Skeletal muscle satellite cell (primary cell): ENCODE results near the gene FAM83F.

Experiments
- H3K27me3 ChIP-seq: 2 replicates; pipeline ENCODE4 v1.7.0; 2013; ENCODE audit warnings: low read length; ENCODE audit not compliant: control insufficient read depth, insufficient read depth
- H3K36me3 ChIP-seq: 2 replicates; pipeline ENCODE4 v1.7.0; 2013; ENCODE audit warnings: mild to moderate bottlenecking, control low read depth, low read length; ENCODE audit not compliant: insufficient read depth
- H3K4me1 ChIP-seq: 2 replicates; pipeline ENCODE4 v1.7.0; 2013; ENCODE audit warnings: low read length; ENCODE audit not compliant: control insufficient read depth, insufficient read depth
- H3K4me2 ChIP-seq: 2 replicates; pipeline ENCODE4 v1.7.0; 2013; ENCODE audit warnings: mild to moderate bottlenecking, low read length
- H3K4me3 ChIP-seq: 2 replicates; pipeline ENCODE4 v1.7.0; 2013; ENCODE audit warnings: low read length
- H3K9ac ChIP-seq: 2 replicates; pipeline ENCODE4 v1.7.0; 2013; ENCODE audit warnings: mild to moderate bottlenecking, low read depth, low read length, moderate library complexity
- H3K9me3 ChIP-seq: replicated peaks from 2 replicates; pipeline ENCODE4 v1.7.0; 2013; ENCODE audit warnings: mild to moderate bottlenecking, control low read depth, low read length

FAM83F gene

GRCh38 chr22:39967996-39968972 is 26.5 kb upstream of the FAM83F start:
- Histone ChIP-seq H3K4me1 (peaks cover 28% of the 10 kb centered on the region), H3K27me3 (peaks cover 21% of the 10 kb centered on the region), H3K36me3 (no peaks in the 10 kb centered on the region), H3K4me2 (peak overlapping the region; percentile 15), H3K9me3 (no peaks in the 10 kb centered on the region), H3K9ac (no peak overlapping the region), H3K4me3 (no peak overlapping the region)

GRCh38 chr22:39970742-39971141 is 24.0 kb upstream of the FAM83F start:
- H3K4me2 ChIP-seq = no peak overlapping the region
- H3K4me1 ChIP-seq = peaks cover 28% of the 10 kb centered on the region
- peaks cover 38% of the 10 kb centered on the region for H3K27me3 ChIP-seq
- H3K4me3 ChIP-seq = no peak overlapping the region
- H3K36me3 ChIP-seq = no peaks in the 10 kb centered on the region
- H3K9ac ChIP-seq = no peak overlapping the region
- H3K9me3 ChIP-seq = no peaks in the 10 kb centered on the region

GRCh38 chr22:39972641-39973040 is 22.1 kb upstream of the FAM83F start:
- H3K36me3 ChIP-seq = no peaks in the 10 kb centered on the region
- no peak overlapping the region for H3K4me3 ChIP-seq
- peaks cover 14% of the 10 kb centered on the region for H3K4me1 ChIP-seq
- H3K27me3 ChIP-seq = peaks cover 55% of the 10 kb centered on the region
- no peaks in the 10 kb centered on the region for H3K9me3 ChIP-seq
- H3K4me2 ChIP-seq = no peak overlapping the region
- no peak overlapping the region for H3K9ac ChIP-seq

GRCh38 chr22:39973656-39974055 is 21.1 kb upstream of the FAM83F start:
- Histone ChIP-seq H3K4me1 (peaks cover 5% of the 10 kb centered on the region), H3K36me3 (no peaks in the 10 kb centered on the region), H3K4me3 (no peak overlapping the region), H3K9ac (no peak overlapping the region), H3K4me2 (no peak overlapping the region), H3K9me3 (no peaks in the 10 kb centered on the region), H3K27me3 (peaks cover 59% of the 10 kb centered on the region)

GRCh38 chr22:39974065-39974464 is 20.7 kb upstream of the FAM83F start:
- no peak overlapping the region for H3K4me3 ChIP-seq
- peaks cover under 1% of the 10 kb centered on the region for H3K4me1 ChIP-seq
- H3K9me3 ChIP-seq = no peaks in the 10 kb centered on the region
- no peaks in the 10 kb centered on the region for H3K36me3 ChIP-seq
- H3K27me3 ChIP-seq = peaks cover 63% of the 10 kb centered on the region
- no peak overlapping the region for H3K4me2 ChIP-seq
- H3K9ac ChIP-seq = no peak overlapping the region

GRCh38 chr22:39979048-39979447 is 15.7 kb upstream of the FAM83F start:
- peaks cover 54% of the 10 kb centered on the region for H3K27me3 ChIP-seq
- H3K4me3 ChIP-seq = no peak overlapping the region
- no peak overlapping the region for H3K4me2 ChIP-seq

GRCh38 chr22:39979458-39979857 is 15.3 kb upstream of the FAM83F start:
- H3K36me3 ChIP-seq = no peaks in the 10 kb centered on the region
- no peaks in the 10 kb centered on the region for H3K4me1 ChIP-seq
- H3K27me3 ChIP-seq = peaks cover 56% of the 10 kb centered on the region
- H3K9ac ChIP-seq = no peak overlapping the region
- no peak overlapping the region for H3K4me3 ChIP-seq
- H3K4me2 ChIP-seq = no peak overlapping the region
- no peaks in the 10 kb centered on the region for H3K9me3 ChIP-seq

More at GRCh38 chr22:39979048-39979447, 15.7 kb upstream of the FAM83F start:
- no peaks in the 10 kb centered on the region for H3K9me3 ChIP-seq
- H3K4me1 ChIP-seq = no peaks in the 10 kb centered on the region
- H3K9ac ChIP-seq = no peak overlapping the region
- no peaks in the 10 kb centered on the region for H3K36me3 ChIP-seq

GRCh38 chr22:39980596-39980995 is 14.2 kb upstream of the FAM83F start:
- H3K4me2 ChIP-seq = no peak overlapping the region
- no peak overlapping the region for H3K4me3 ChIP-seq
- H3K9ac ChIP-seq = no peak overlapping the region
- no peaks in the 10 kb centered on the region for H3K4me1 ChIP-seq
- H3K9me3 ChIP-seq = no peaks in the 10 kb centered on the region
- H3K27me3 ChIP-seq = peaks cover 50% of the 10 kb centered on the region
- no peaks in the 10 kb centered on the region for H3K36me3 ChIP-seq

GRCh38 chr22:39983346-39983745 is 11.4 kb upstream of the FAM83F start:
- no peaks in the 10 kb centered on the region for H3K9me3 ChIP-seq
- no peaks in the 10 kb centered on the region for H3K4me1 ChIP-seq
- no peak overlapping the region for H3K4me3 ChIP-seq
- no peak overlapping the region for H3K4me2 ChIP-seq
- H3K9ac ChIP-seq = no peak overlapping the region
- no peaks in the 10 kb centered on the region for H3K36me3 ChIP-seq
- H3K27me3 ChIP-seq = peaks cover 32% of the 10 kb centered on the region

GRCh38 chr22:39984006-39984405 is 10.7 kb upstream of the FAM83F start:
- Histone ChIP-seq H3K4me3 (no peak overlapping the region), H3K9me3 (no peaks in the 10 kb centered on the region), H3K4me2 (no peak overlapping the region), H3K27me3 (peaks cover 35% of the 10 kb centered on the region), H3K36me3 (no peaks in the 10 kb centered on the region), H3K9ac (no peak overlapping the region), H3K4me1 (no peaks in the 10 kb centered on the region)

GRCh38 chr22:39984746-39985145 is 10.0 kb upstream of the FAM83F start:
- Histone ChIP-seq H3K4me3 (no peak overlapping the region), H3K36me3 (no peaks in the 10 kb centered on the region), H3K4me2 (no peak overlapping the region), H3K27me3 (peaks cover 32% of the 10 kb centered on the region), H3K4me1 (no peaks in the 10 kb centered on the region), H3K9ac (no peak overlapping the region), H3K9me3 (no peaks in the 10 kb centered on the region)
